Uterus (tissue), 2 donors: Measurements from ENCODE around the gene ZNF235.

Experiments
- CTCF ChIP-seq, 4 experiments: fragments of 200-600 bp in 2 of 4; fragments of 450-650 bp in 2 of 4; sonication (generic) in 2 of 4; IDR thresholded peaks; one replicate each; pipeline ENCODE4 v1.5.1; 2016 to 2019; ENCODE audit warnings: antibody characterized with exemption in 4 of 4, mild to moderate bottlenecking in 2 of 4, moderate library complexity in 1 of 4
- POLR2A ChIP-seq, 2 donors: fragments of 450-650 bp; IDR thresholded peaks; one replicate each; pipeline ENCODE4 v1.6.1; 2016; ENCODE audit warnings: antibody characterized with exemption in 2 of 2, mild to moderate bottlenecking in 1 of 2, moderate library complexity in 1 of 2

GRCh38 chr19:44313231-44313630 is 8.4 kb upstream of the ZNF235 start:
- TF ChIP-seq CTCF (IDR thresholded peaks at IDR 0.05), result no peak
- no peak for TF ChIP-seq POLR2A (IDR thresholded peaks at IDR 0.05)
